OCI-LY1 (cell line): ENCODE results near the gene SLC35C1.

Experiments
- EZH2 ChIP-seq: fragments of 200-600 bp; sonication (generic), shearing (Covaris generic); IDR thresholded peaks from 2 replicates; pipeline ENCODE4 v1.8.0; 2017; ENCODE audit warnings: borderline replicate concordance, mixed run types, mild to moderate bottlenecking, antibody characterized with exemption, low read length, moderate library complexity, mixed read lengths
- TF ChIP-seq, protein P1 (sequence below): fragments of 200-600 bp; sonication (generic), shearing (Covaris generic); IDR thresholded peaks from 2 replicates; pipeline ENCODE4 v1.5.1; 2017; ENCODE audit warnings: mild to moderate bottlenecking, antibody characterized with exemption, low read length, moderate library complexity, mixed read lengths

GRCh38 chr11:45771566-45772448, 33.1 kb upstream of the SLC35C1 start:
- TF ChIP-seq, protein P1, sequence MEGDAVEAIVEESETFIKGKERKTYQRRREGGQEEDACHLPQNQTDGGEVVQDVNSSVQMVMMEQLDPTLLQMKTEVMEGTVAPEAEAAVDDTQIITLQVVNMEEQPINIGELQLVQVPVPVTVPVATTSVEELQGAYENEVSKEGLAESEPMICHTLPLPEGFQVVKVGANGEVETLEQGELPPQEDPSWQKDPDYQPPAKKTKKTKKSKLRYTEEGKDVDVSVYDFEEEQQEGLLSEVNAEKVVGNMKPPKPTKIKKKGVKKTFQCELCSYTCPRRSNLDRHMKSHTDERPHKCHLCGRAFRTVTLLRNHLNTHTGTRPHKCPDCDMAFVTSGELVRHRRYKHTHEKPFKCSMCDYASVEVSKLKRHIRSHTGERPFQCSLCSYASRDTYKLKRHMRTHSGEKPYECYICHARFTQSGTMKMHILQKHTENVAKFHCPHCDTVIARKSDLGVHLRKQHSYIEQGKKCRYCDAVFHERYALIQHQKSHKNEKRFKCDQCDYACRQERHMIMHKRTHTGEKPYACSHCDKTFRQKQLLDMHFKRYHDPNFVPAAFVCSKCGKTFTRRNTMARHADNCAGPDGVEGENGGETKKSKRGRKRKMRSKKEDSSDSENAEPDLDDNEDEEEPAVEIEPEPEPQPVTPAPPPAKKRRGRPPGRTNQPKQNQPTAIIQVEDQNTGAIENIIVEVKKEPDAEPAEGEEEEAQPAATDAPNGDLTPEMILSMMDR = peak; percentile 94
- no peak for TF ChIP-seq EZH2
